ENCODE results near the gene OR6Y1.

DNA sequence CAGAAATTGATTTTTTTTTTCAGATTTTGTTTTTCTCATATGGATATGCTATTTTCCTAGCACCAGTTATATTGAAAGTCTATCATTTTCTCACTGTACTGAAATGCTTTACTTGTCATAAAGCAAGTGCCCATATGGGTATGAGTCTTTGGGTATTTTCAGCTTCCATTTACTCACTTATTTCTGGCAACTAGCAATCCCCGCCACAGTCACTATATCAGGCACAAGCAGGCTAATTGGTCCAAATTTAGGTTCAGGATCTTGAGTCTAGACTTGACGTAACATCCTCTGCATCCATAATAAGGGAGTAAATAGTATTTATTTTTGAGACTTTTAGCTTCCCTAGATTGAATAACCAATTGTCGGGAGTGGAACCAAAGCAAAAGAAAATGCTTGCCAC, 23.4 kb upstream of the OR6Y1 start:
- TF ChIP-seq EP300 (IDR thresholded peaks at IDR 0.05) (no peak), PHF8 (IDR thresholded peaks at IDR 0.05; ENCODE audit: borderline replicate concordance, low read depth) (no peak)
